Progenitor cell of endocrine pancreas (in vitro differentiated cells): Measurements from ENCODE around the gene CDH6. TPM values are rescaled to one million over a fixed set of nuclear protein-coding genes. Genes with fewer than 3 reads are reported as not detected.

Experiments
- DNase-seq: peaks from one replicate; pipeline ENCODE4 v3.0.0; 2021; ENCODE audit warnings: low spot score; ENCODE audit not compliant: unreplicated experiment
- H3K27ac Mint-ChIP-seq: 2 replicates; pipeline ENCODE4 v1.8.0; 2021; ENCODE audit warnings: mild to moderate bottlenecking, moderate library complexity, mixed read lengths
- H3K27me3 Mint-ChIP-seq: 2 replicates; pipeline ENCODE4 v1.8.0; 2021; ENCODE audit warnings: mixed read lengths
- H3K36me3 Mint-ChIP-seq: 2 replicates; pipeline ENCODE4 v1.8.0; 2022; ENCODE audit warnings: mixed read lengths; ENCODE audit not compliant: insufficient read depth
- H3K4me1 Mint-ChIP-seq: 2 replicates; pipeline ENCODE4 v1.8.0; 2021; ENCODE audit warnings: low read depth, mixed read lengths
- H3K4me3 Mint-ChIP-seq: 2 replicates; pipeline ENCODE4 v1.8.0; 2021; ENCODE audit warnings: low read depth, mild to moderate bottlenecking, moderate library complexity, mixed read lengths
- H3K9me3 Mint-ChIP-seq: 2 replicates; pipeline ENCODE4 v1.8.0; 2021; ENCODE audit warnings: low read depth, mixed read lengths
- CTCF ChIP-seq: fragments of 200-600 bp; sonication (generic); IDR thresholded peaks from one replicate; pipeline ENCODE4 v1.5.0; 2021; ENCODE audit warnings: antibody characterized with exemption, mild to moderate bottlenecking; ENCODE audit not compliant: unreplicated experiment
- total RNA-seq: library from RNA; stranded (reverse); gene quantifications from 2 replicates; pipeline ENCODE4 v1.2.1, GENCODE V29; 2021

The CDH6 gene
- total RNA-seq, 1 donor from 2014 or later, result 132 TPM

GRCh38 chr5:31334061-31334860 lies 140.8 kb downstream of the CDH6 start:
- no peaks in the 10 kb centered on the region for H3K36me3 Mint-ChIP-seq
- H3K27me3 Mint-ChIP-seq, result no peaks in the 10 kb centered on the region
- no peaks in the 10 kb centered on the region for H3K9me3 Mint-ChIP-seq
- no peak overlapping the region for H3K4me3 Mint-ChIP-seq
- H3K27ac Mint-ChIP-seq, result no peak overlapping the region
- TF ChIP-seq CTCF, result no peak
- H3K4me1 Mint-ChIP-seq, result peaks cover 5% of the 10 kb centered on the region
- no peak for DNase-seq

- Mint-ChIP-seq H3K4me1 (no peaks in the 10 kb centered on the region), H3K4me3 (no peak overlapping the region), H3K36me3 (no peaks in the 10 kb centered on the region), H3K27me3 (no peaks in the 10 kb centered on the region), H3K27ac (no peak overlapping the region), H3K9me3 (no peaks in the 10 kb centered on the region)
- no peak for DNase-seq
- no peak for TF ChIP-seq CTCF
Observed at GRCh38 chr5:31335456-31335855, 142.0 kb downstream of the CDH6 start.

- Mint-ChIP-seq H3K27me3 (no peaks in the 10 kb centered on the region), H3K36me3 (no peaks in the 10 kb centered on the region), H3K4me1 (no peaks in the 10 kb centered on the region), H3K4me3 (no peak overlapping the region), H3K27ac (no peak overlapping the region), H3K9me3 (no peaks in the 10 kb centered on the region)
- DNase-seq, result no peak
- TF ChIP-seq CTCF, result no peak
Observed at GRCh38 chr5:31343946-31344345, 150.5 kb downstream of the CDH6 start.

- H3K36me3 Mint-ChIP-seq, result no peaks in the 10 kb centered on the region
- no peak for TF ChIP-seq CTCF
- H3K4me3 Mint-ChIP-seq, result no peak overlapping the region
- no peaks in the 10 kb centered on the region for H3K9me3 Mint-ChIP-seq
- no peaks in the 10 kb centered on the region for H3K27me3 Mint-ChIP-seq
- H3K27ac Mint-ChIP-seq, result no peak overlapping the region
- H3K4me1 Mint-ChIP-seq, result no peaks in the 10 kb centered on the region
- no peak for DNase-seq
Observed at GRCh38 chr5:31346896-31347551, 153.5 kb downstream of the CDH6 start.

- no peak for DNase-seq
- no peak for TF ChIP-seq CTCF
- H3K4me3 Mint-ChIP-seq, result no peak overlapping the region
- H3K36me3 Mint-ChIP-seq, result no peaks in the 10 kb centered on the region
- H3K27ac Mint-ChIP-seq, result no peak overlapping the region
- no peaks in the 10 kb centered on the region for H3K4me1 Mint-ChIP-seq
- H3K27me3 Mint-ChIP-seq, result no peaks in the 10 kb centered on the region
- no peaks in the 10 kb centered on the region for H3K9me3 Mint-ChIP-seq
Observed at GRCh38 chr5:31347552-31347905, 154.0 kb downstream of the CDH6 start.
